HG03139 (cell line): ENCODE results near the gene DHX58.

Source experiments
- ATAC-seq: cut with Tn5 transposase; IDR thresholded peaks from one replicate; pipeline ENCODE4 v1.9.1; 2021; ENCODE audit not compliant: unreplicated experiment

Gene DHX58

DNA sequence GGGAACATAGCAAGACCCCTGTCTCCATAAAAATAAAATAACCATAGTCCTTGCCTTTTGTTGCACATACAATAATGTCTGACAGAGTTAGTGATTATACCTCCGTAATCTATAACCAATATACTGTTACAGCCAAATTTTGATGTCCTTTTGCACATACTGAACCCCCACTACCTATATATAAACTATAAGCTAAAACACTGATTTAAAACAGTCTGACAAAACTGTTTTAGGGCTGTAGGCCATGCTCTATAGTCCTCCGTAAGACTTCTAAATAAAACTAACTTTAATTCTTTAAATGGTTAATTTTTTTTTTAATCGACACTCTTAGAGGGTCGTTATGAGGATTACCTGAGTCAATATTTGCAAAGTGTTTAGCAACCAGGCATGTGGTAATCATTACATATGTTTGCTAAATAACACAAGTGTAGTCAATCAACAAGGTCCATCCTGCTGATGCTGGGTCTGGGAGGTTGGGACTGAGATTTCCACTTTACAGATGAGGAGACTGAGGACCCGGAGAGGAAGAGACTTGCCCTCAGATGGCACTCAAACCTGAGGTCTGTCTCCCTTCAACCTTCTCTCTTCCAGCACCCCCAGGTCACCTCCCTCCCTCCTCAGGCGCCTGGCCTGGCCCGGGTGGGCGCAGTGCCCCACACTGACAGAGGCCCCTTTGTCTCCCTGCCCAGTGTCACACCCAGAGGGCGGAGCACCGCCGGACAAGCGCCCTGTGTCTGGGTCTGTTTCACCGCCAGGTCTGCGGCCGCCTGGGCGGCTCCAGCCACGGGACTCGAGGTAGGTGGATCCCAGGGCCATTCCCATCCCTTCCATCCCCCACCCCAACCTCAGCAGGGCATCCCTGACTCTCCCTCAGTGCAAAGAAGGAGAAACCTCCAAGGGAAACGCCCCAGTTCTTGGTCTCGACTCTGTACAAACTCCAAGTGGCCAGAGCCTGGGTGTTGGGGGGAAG, 24.5 kb downstream of the DHX58 start:
- no peak for ATAC-seq

- no peak for ATAC-seq
These were observed 25.3 kb downstream of the DHX58 start for GRCh38 chr17:42087042-42087701.

DNA sequence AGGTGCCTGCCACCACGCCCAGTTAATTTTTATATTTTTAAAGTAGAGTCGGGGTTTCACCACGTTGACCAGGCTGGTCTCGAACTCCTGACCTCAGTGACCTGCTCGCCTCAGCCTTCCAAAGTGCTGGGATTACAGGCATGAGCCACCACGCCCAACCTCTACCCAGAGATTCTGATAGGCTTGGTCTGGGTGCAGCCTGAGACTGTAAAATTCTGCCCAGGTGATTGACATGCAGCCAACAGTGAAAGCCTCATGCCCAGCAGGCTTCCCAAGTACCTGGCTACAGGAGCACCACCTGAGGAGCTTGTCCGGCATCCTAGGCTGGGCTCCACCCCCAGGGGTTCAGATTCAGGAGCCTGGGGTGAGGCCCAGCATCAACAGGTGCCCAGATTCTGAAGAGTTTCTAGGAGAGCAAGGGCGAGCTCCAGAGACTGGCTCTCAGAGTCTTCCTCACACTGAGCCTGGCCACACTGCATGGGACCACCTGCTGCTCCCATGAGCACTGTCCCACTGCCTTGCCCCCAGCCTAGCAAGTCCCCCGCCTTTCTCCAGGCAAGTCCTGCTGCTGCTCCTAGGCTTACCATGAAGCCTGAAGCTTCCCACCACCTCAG, 30.9 kb downstream of the DHX58 start:
- no peak for ATAC-seq

- no peak for ATAC-seq
These were observed 33.0 kb downstream of the DHX58 start for GRCh38 chr17:42079541-42079940.

DNA sequence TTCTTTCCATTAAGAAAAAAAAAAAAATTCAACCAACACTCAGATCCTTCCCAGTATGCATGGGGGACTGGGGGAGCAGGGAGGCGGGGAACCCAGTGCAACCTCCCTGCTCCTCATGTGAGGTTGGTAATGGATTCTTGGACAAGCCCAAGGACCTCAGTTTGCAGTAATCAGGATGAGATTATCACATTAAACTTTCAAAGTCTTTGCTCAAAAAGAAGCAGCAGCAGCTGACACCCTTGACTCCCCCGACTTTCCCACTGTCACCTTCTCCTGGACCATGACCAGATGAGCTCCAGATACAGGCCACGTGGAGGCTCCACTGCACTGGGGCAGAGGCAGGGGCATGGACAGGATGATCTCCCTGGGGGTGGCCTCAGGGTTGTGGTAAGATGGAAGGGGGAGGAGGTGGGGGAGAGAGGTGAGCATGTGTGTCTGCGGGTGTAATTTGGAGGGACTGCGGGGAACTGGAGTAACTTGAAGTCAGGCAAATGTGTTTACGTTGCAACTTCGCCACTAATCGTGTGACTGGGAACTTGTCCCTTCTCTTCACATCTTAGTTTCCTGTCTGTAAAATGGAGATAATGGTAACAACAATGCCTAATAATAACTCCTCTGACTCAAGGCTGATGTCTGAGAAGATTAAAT, 34.0 kb downstream of the DHX58 start:
- no peak for ATAC-seq

DNA sequence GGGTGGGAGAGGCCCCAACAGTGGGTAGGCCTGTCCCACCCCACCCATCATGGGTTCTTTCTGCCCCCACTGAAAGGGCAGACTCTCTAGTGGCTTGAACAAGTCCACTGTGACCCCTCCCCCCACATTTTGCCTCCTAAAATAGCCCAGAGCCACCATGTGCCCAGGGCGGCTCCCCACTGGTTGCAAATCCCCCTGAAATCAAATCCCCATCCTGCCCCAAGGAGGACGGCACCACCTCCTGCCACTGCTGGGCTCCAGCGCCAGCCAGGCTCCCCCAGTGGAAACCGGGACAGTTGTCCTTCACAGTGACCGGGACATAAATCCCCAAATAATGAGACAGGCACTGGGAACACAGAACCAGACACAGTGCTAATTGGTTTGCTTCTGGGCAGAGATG, 34.8 kb downstream of the DHX58 start:
- no peak for ATAC-seq

DNA sequence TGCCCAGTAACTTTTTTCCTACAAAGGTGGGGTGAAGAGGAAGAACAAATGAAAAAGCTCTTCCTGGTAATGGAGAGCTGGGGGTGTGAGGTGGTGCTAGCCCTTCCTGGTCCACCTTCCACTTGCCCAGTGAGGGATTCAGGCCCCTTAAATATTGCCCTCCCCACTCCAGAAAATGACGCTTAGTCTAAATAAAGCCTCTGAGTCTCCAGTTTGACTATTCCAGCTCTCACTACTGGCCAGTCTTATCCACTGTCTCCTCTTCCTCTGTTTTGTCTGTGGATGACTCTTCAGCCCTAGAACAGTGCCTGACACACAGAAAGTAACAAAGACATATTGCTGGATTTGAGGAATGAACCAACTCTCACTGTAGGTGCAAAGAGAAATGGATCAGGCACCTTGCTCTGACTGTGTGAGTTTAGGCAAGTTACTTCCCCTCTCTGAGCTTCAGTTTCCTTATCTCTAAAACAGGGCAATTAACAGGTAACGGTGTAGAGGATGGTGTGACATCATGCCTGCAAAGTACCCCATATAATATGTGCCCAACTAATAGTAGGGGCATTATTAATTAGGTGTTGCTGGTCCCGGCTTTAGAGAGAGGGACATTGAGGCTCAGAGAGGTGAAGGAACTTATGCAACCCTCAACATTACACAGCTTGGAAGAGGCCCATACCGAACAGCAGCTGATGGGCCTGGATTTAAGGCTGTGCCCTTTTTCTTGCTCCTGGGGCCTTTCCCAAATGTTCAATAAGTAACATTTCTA, 35.5 kb downstream of the DHX58 start:
- ATAC-seq: no peak

GRCh38 chr17:42075789-42076188, 36.7 kb downstream of the DHX58 start:
- ATAC-seq: no peak

DNA sequence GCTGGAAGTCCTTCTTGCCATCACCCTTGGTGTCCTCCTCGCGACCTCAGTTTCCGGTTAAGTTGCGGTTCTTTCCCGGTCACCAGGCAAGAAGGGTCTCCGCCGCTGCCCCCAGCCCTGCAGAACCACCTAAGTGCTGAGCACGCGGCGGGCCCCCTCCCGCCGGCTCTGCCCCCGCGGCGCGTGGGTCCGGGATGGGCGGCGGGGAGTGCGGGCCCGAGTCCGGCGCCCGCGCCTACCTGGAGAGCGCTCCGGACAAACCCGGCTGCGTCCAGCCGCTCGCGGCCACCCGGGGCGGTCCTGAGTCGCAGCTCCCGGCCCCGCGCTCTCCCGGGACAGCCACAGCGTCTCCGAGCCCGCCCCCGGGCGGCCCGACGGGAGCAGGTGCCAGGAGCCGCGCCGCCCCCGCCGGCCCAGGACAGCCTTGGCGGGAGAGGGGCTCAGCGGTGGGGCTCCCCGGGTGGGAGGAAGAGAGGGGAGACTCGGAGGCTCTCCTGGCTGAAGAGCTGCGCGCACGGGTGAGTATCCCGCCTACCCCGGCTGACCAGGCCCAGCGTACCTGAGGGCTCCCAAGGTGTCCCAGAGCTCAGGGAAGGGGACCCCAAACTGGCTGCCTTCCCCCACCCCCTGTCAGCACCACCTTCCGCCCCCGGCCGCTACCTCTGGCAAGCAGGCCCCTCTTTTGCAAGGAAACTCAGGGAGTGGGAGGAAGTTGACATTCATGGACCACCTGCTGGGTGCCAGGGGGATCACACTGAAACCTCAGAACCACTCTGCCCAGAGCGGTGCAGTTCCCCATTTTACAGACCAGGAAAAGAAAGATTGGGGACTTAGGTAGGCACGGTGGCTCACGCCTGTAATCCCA, 40.0 kb downstream of the DHX58 start:
- ATAC-seq: no peak

DNA sequence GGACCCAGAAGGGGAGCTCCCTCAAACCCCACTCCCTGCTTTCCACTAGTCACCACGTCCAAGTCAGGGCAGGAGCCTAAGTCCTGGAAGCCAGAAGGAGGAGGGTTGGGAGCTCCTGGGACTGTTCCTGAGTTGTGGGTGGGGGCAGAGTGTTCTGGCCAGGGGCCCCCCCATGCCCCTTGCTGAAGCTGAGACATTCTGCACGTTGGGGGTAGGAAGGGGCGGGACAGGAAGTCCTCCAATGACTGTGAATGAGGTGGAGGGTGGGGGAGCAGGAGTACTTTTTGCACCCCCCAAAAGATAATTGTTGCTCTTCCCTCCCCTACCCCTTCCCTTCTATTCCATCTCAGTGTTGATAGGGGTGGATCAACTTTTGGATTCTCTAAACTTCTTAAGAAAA, 40.7 kb downstream of the DHX58 start:
- ATAC-seq: no peak

- ATAC-seq: no peak
These were observed 43.5 kb downstream of the DHX58 start for GRCh38 chr17:42068979-42069378.

- ATAC-seq: no peak
These were observed 45.0 kb downstream of the DHX58 start for GRCh38 chr17:42067371-42068091.

- no peak for ATAC-seq
These were observed 47.3 kb downstream of the DHX58 start for GRCh38 chr17:42065201-42065600.

DNA sequence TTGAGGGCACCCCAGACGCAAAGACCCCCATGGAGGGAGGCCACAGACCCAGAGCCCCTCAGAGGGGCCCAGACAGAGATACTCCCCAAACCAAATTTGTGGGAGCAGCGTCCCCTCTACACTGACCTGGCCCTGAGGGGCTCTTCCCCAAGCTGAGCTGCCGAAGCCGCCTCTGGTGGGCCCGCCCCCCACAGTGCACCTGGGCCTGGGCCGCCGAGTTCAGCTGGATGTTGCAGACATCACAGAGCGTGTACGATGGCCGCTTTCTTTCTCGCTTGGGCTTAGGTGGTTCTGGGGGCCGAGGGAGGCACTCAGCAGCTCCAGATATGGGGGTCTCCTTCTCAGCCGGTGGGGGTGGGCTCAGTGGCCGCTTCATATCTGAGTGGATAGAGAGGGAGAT, 49.8 kb downstream of the DHX58 start:
- ATAC-seq: no peak

- no peak for ATAC-seq
These were observed 50.6 kb downstream of the DHX58 start for GRCh38 chr17:42061646-42062487.

DNA sequence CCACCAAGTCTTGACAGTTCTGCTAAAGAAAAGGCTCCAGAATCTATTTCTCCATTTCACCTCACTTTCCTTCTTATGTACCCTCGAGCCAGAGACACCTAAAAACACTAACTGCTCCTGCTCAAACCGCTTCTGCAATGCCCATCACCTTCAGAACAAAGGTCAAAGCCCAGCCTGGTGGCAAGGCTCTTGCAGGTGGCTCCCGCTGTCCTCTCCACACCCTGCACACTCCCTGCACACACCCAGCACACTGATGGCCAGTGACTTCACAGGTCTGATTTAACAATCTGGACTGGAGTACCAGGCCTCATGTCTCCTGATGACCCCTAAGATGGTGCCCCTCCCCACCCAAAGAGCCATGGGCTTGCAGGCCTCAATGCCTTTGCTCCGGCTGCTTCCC, 52.3 kb downstream of the DHX58 start:
- ATAC-seq: no peak

- ATAC-seq: no peak
These were observed 52.7 kb downstream of the DHX58 start for GRCh38 chr17:42059815-42060214.

DNA sequence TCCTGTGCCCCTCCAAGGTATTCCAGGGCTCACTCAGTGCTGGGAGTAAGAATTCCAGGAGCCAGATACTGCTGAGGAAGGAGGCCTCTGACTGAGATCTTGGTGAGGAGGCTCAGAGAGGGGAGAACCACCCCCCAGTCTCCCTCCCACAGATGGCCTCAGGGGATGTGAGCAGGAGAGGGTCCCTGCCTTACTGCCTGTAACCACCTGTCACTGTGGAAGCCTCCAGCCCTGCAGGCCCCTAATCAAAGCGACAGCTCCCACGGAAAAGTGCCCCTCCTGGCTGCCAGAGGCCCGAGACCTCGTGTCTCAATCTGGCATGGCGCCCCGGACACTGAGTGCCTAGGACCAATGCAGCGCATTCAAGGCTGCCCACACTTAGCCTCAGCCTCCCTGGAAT, 54.5 kb downstream of the DHX58 start:
- ATAC-seq: no peak
